Sigmoid colon (tissue), 4 donors: ENCODE results near the gene TTYH3.
"Not testable (repeated sequence)": the region's sequence is repeated elsewhere in the genome, so short reads cannot be mapped to it uniquely, and the experiment has no call there.

ENCODE experiments used
- CTCF ChIP-seq, 4 experiments: fragments of 450-650 bp in 3 of 4; fragments of 200-600 bp in 1 of 4; IDR thresholded peaks; one replicate each; pipeline ENCODE4 v1.5.1; 2016 to 2019; ENCODE audit warnings: antibody characterized with exemption in 4 of 4, mild to moderate bottlenecking in 3 of 4, moderate library complexity in 2 of 4
- EP300 ChIP-seq, 4 donors: sonication (generic); formaldehyde crosslinking; IDR thresholded peaks; one replicate each; pipeline ENCODE4 v1.6.1; 2017; ENCODE audit warnings: antibody characterized with exemption in 4 of 4
- POLR2A ChIP-seq, 2 donors: fragments of 450-650 bp; IDR thresholded peaks; one replicate each; pipeline ENCODE4 v1.6.1; 2016; ENCODE audit warnings: antibody characterized with exemption in 2 of 2, mild to moderate bottlenecking in 2 of 2, moderate library complexity in 2 of 2
- POLR2AphosphoS5 ChIP-seq, 4 donors: sonication (generic); formaldehyde crosslinking; IDR thresholded peaks; one replicate each; pipeline ENCODE4 v1.6.1; 2017; ENCODE audit warnings: antibody characterized with exemption in 4 of 4

GRCh38 chr7:2679135-2680127, 47.6 kb downstream of the TTYH3 start:
- not testable (repeated sequence) for TF ChIP-seq CTCF, POLR2AphosphoS5, POLR2A, EP300 (IDR thresholded peaks at IDR 0.05)
